Measurements from ENCODE around the gene ATRNL1. TPM values are rescaled to one million over a fixed set of nuclear protein-coding genes. Genes with fewer than 3 reads are reported as not detected.

ATRNL1 gene
- total RNA-seq, 1 donor from 2014 or later: 11.4 TPM

- TF ChIP-seq CTCF (IDR thresholded peaks at IDR 0.05; ENCODE audit: insufficient read depth, low read length, poor library complexity, severe bottlenecking): no peak
- no peaks in the 10 kb centered on the region for H3K36me3 ChIP-seq (ENCODE audit: control insufficient read depth, insufficient read depth, low read length)
- DNase-seq (ENCODE audit: low read depth): no peak
- H3K27me3 ChIP-seq (ENCODE audit: control insufficient read depth, insufficient read depth, low read length): no peaks in the 10 kb centered on the region
- H3K4me3 ChIP-seq (ENCODE audit: low read depth, low read length): no peak overlapping the region
Measured at GRCh38 chr10:115117301-115117700, 24.1 kb downstream of the ATRNL1 start.

- H3K4me3 ChIP-seq (ENCODE audit: low read depth, low read length): no peak overlapping the region
- H3K27me3 ChIP-seq (ENCODE audit: control insufficient read depth, insufficient read depth, low read length): no peaks in the 10 kb centered on the region
- no peak for TF ChIP-seq CTCF (IDR thresholded peaks at IDR 0.05; ENCODE audit: insufficient read depth, low read length, poor library complexity, severe bottlenecking)
- no peak for DNase-seq (ENCODE audit: low read depth)
- no peaks in the 10 kb centered on the region for H3K36me3 ChIP-seq (ENCODE audit: control insufficient read depth, insufficient read depth, low read length)
Measured at GRCh38 chr10:115118346-115118745, 25.2 kb downstream of the ATRNL1 start.

GRCh38 chr10:115125505-115125904 lies 32.3 kb downstream of the ATRNL1 start:
- H3K4me3 ChIP-seq (ENCODE audit: low read depth, low read length): no peak overlapping the region
- no peak for TF ChIP-seq CTCF (IDR thresholded peaks at IDR 0.05; ENCODE audit: insufficient read depth, low read length, poor library complexity, severe bottlenecking)
- H3K36me3 ChIP-seq (ENCODE audit: control insufficient read depth, insufficient read depth, low read length): no peaks in the 10 kb centered on the region
- no peak for DNase-seq (ENCODE audit: low read depth)
- H3K27me3 ChIP-seq (ENCODE audit: control insufficient read depth, insufficient read depth, low read length): no peaks in the 10 kb centered on the region

GRCh38 chr10:115129752-115130151 lies 36.6 kb downstream of the ATRNL1 start:
- no peak for TF ChIP-seq CTCF (IDR thresholded peaks at IDR 0.05; ENCODE audit: insufficient read depth, low read length, poor library complexity, severe bottlenecking)
- no peak for DNase-seq (ENCODE audit: low read depth)
- H3K27me3 ChIP-seq (ENCODE audit: control insufficient read depth, insufficient read depth, low read length): no peaks in the 10 kb centered on the region
- no peaks in the 10 kb centered on the region for H3K36me3 ChIP-seq (ENCODE audit: control insufficient read depth, insufficient read depth, low read length)
- no peak overlapping the region for H3K4me3 ChIP-seq (ENCODE audit: low read depth, low read length)

- no peaks in the 10 kb centered on the region for H3K27me3 ChIP-seq (ENCODE audit: control insufficient read depth, insufficient read depth, low read length)
- H3K36me3 ChIP-seq (ENCODE audit: control insufficient read depth, insufficient read depth, low read length): no peaks in the 10 kb centered on the region
- H3K4me3 ChIP-seq (ENCODE audit: low read depth, low read length): no peak overlapping the region
- no peak for DNase-seq (ENCODE audit: low read depth)
- no peak for TF ChIP-seq CTCF (IDR thresholded peaks at IDR 0.05; ENCODE audit: insufficient read depth, low read length, poor library complexity, severe bottlenecking)
Measured at GRCh38 chr10:115136616-115137015, 43.5 kb downstream of the ATRNL1 start.

- Histone ChIP-seq H3K36me3 (ENCODE audit: control insufficient read depth, insufficient read depth, low read length) (no peaks in the 10 kb centered on the region), H3K4me3 (ENCODE audit: low read depth, low read length) (no peak overlapping the region), H3K27me3 (ENCODE audit: control insufficient read depth, insufficient read depth, low read length) (no peaks in the 10 kb centered on the region)
- peak; percentile 4 for DNase-seq (ENCODE audit: low read depth)
- TF ChIP-seq CTCF (IDR thresholded peaks at IDR 0.05; ENCODE audit: insufficient read depth, low read length, poor library complexity, severe bottlenecking): peak; percentile 31
Measured at GRCh38 chr10:115141254-115141653, 48.1 kb downstream of the ATRNL1 start.
